Activated CD8-positive, alpha-beta memory T cell treated with anti-CD3 and anti-CD28 coated beads for 48 hours (primary cell): Measurements from ENCODE around the gene OR51V1.

Source experiments
- DNase-seq, 3 experiments: peaks; one replicate each; pipeline ENCODE4 v3.0.0-alpha.2; 2020; ENCODE audit warnings: low read depth in 2 of 3, low spot score in 2 of 3

The OR51V1 gene

GRCh38 chr11:5231111-5231510, 30.6 kb upstream of the OR51V1 start:
- no peak for DNase-seq

- no peak for DNase-seq
Measured at GRCh38 chr11:5230266-5230665, 29.8 kb upstream of the OR51V1 start.

GRCh38 chr11:5229796-5230195, 29.3 kb upstream of the OR51V1 start:
- DNase-seq = no peak

- DNase-seq = no peak
Measured at GRCh38 chr11:5229356-5229755, 28.9 kb upstream of the OR51V1 start.

GRCh38 chr11:5228124-5228523, 27.6 kb upstream of the OR51V1 start:
- no peak for DNase-seq

GRCh38 chr11:5227681-5228080, 27.2 kb upstream of the OR51V1 start:
- DNase-seq = no peak

GRCh38 chr11:5226732-5227310, 26.3 kb upstream of the OR51V1 start, which contains the start of gene HBB:
Gene HBB (minus strand): TSS chr11:5227071. CDS start chr11:5227021, 50 bp downstream.
- DNase-seq = no peak

GRCh38 chr11:5225480-5225871, 25.0 kb upstream of the OR51V1 start:
- no peak for DNase-seq

- no peak for DNase-seq
Measured at GRCh38 chr11:5224538-5225479, 24.3 kb upstream of the OR51V1 start.

GRCh38 chr11:5223686-5224085, 23.2 kb upstream of the OR51V1 start:
- no peak for DNase-seq

- DNase-seq = no peak
Measured at GRCh38 chr11:5223146-5223545, 22.7 kb upstream of the OR51V1 start.

- DNase-seq = no peak
Measured at GRCh38 chr11:5210376-5210885, 9.9 kb upstream of the OR51V1 start.

GRCh38 chr11:5204787-5205186, 4.3 kb upstream of the OR51V1 start:
- DNase-seq = no peak

- DNase-seq = no peak
Measured at GRCh38 chr11:5203366-5203765, 2.9 kb upstream of the OR51V1 start.

- DNase-seq = no peak
Measured at GRCh38 chr11:5198285-5198684, 2.2 kb downstream of the OR51V1 start.

GRCh38 chr11:5197536-5197935, 2.9 kb downstream of the OR51V1 start:
- DNase-seq = no peak

- no peak for DNase-seq
Measured at GRCh38 chr11:5196731-5197130, 3.8 kb downstream of the OR51V1 start.

GRCh38 chr11:5196067-5196466, 4.4 kb downstream of the OR51V1 start:
- DNase-seq = no peak

GRCh38 chr11:5192738-5193137, 7.7 kb downstream of the OR51V1 start:
- no peak for DNase-seq

- DNase-seq = no peak
Measured at GRCh38 chr11:5188201-5188600, 12.3 kb downstream of the OR51V1 start.

GRCh38 chr11:5178046-5178837, 22.2 kb downstream of the OR51V1 start:
- DNase-seq = no peak
